ENCODE data around the gene DHRS3. TPM values are rescaled to one million over a fixed set of nuclear protein-coding genes. Genes with fewer than 3 reads are reported as not detected.

DHRS3 gene
- total and polyA plus RNA-seq, 8 donors = 47.7 to 98.6 (median 62.0) TPM

- DNase-seq = peak; percentile 73 to 87 (median 82)
- Histone ChIP-seq H3K27me3 (no peaks in the 10 kb centered on the region), H3K27ac (peak overlapping the region; percentile 93 to 98 (median 95)), H3K36me3 (peaks cover 0 to 4% (median 3%) of the 10 kb centered on the region in 3 donors), H3K9me3 (no peaks in the 10 kb centered on the region), H3K4me1 (peaks cover 7 to 21% (median 11%) of the 10 kb centered on the region in 3 donors), H3K4me3 (peak overlapping the region; percentile 79 to 92 (median 84))
- intact Hi-C loops (cut with DNase I) = loop anchor here in 1 of 3 donors (10.0 kb wide), 2 partner anchors 141 to 211 kb away; no protein-coding TSS in a partner anchor
- WGBS, 2 donors = 3 to 4% methylated on average over 17 of the region's 17 CpGs
- ATAC-seq = peak; percentile 37 to 51 (median 49)
- no peak for FAIRE-seq
- no peak for TF ChIP-seq CTCF (IDR thresholded peaks at IDR 0.05)
These were observed 1.9 kb downstream of the DHRS3 start for GRCh38 chr1:12615865-12616708.

GRCh38 chr1:12615159-12615864, 2.7 kb downstream of the DHRS3 start:
- peak in 1 of 6 donors; percentile 12 for DNase-seq
- no peak for TF ChIP-seq CTCF (IDR thresholded peaks at IDR 0.05)
- Histone ChIP-seq H3K27ac (peak overlapping the region; percentile 93 to 98 (median 95)), H3K36me3 (peaks cover 3 to 4% (median 4%) of the 10 kb centered on the region in 3 donors), H3K9me3 (no peaks in the 10 kb centered on the region), H3K4me1 (peaks cover 7 to 23% (median 8%) of the 10 kb centered on the region in 3 donors), H3K4me3 (peak overlapping the region; percentile 79 to 92 (median 84)), H3K27me3 (no peaks in the 10 kb centered on the region)
- FAIRE-seq = no peak
- WGBS, 2 donors = 5 to 7% methylated on average over 12 of the region's 12 CpGs
- ATAC-seq = no peak
- intact Hi-C loops (cut with DNase I) = loop anchor here in 1 of 3 donors (10.0 kb wide), 2 partner anchors 141 to 211 kb away; no protein-coding TSS in a partner anchor

DNA sequence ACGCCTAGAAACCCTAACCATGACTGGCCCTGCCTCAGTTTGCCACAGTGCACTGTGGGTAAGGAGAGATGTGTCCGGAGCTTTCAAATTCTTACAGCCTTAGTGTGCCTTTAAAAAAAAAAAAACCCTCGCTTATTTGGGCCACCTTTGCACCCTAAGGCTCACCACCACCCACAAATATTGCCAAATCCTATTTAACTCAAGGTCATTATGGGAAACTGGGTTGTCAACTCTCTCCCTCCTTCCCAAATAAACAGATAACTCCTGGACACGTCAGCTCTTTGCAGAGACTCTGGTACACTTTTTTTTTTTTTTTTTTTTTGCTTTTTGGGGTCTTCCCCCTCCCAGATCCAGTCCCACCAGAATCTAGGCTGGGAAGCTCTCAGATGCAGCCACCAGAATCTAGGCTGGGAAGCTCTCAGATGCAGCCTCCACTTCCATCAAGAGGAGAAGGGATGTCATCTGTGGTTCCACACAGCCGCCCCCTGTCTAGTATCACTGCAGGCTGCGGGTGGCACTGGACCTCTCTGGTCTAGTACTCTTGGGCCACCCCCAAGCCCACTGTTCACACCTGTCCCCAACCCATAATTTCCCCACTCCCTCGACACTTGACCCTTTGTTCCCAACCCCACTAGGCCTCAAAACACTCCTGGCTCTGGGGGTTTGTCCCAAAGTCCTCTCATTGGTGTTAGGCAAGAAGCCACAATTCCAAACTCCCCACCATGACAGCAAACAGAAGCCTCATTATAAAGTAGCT, 3.4 kb downstream of the DHRS3 start:
- H3K4me1 ChIP-seq = peaks cover 7 to 25% (median 9%) of the 10 kb centered on the region in 3 donors
- no peaks in the 10 kb centered on the region for H3K9me3 ChIP-seq
- H3K27ac ChIP-seq = peak overlapping the region; percentile 93 to 98 (median 95)
- H3K4me3 ChIP-seq = peak overlapping the region; percentile 79 to 92 (median 84)
- no peak for ATAC-seq
- FAIRE-seq = no peak
- DNase-seq = peak in 2 of 6 donors; percentile 33 to 39
- no peak for TF ChIP-seq CTCF (IDR thresholded peaks at IDR 0.05)
- intact Hi-C loops (cut with DNase I) = loop anchor here in 1 of 3 donors (10.0 kb wide), 2 partner anchors 140 to 210 kb away; no protein-coding TSS in a partner anchor
- no peaks in the 10 kb centered on the region for H3K27me3 ChIP-seq
- peaks cover 3 to 5% (median 4%) of the 10 kb centered on the region in 3 donors for H3K36me3 ChIP-seq
- WGBS, 2 donors = 27 to 29% methylated on average over 7 of the region's 7 CpGs

DNA sequence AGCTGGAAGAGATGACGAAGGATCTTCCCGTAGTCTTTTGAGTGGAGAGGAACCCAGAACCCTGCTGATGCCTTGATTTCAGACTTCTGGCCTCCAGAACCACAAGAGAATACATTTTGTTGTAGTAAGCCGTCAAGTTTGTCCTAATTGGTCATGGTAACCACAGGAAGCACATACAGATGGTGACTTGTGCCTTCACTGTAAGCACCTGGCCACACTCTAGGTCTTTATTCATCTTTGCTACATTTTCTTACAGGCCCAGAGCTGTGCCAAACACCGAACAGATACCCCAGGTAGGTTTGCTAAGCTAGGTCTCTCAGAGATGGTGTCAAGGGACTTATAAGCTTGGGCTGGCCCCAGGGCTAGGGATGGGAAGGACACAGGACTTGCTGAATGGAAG, 4.8 kb downstream of the DHRS3 start:
- TF ChIP-seq CTCF (IDR thresholded peaks at IDR 0.05) = no peak
- H3K27me3 ChIP-seq = no peaks in the 10 kb centered on the region
- ATAC-seq (no peak), DNase-seq (peak in 1 of 6 donors; percentile 18), FAIRE-seq (no peak)
- H3K36me3 ChIP-seq = peaks cover 3 to 5% (median 4%) of the 10 kb centered on the region in 3 donors
- 72% methylated on average over 4 of the region's 4 CpGs for WGBS, 2 donors
- no peaks in the 10 kb centered on the region for H3K9me3 ChIP-seq
- peaks cover 11 to 28% (median 18%) of the 10 kb centered on the region in 3 donors for H3K4me1 ChIP-seq
- H3K4me3 ChIP-seq = no peak overlapping the region
- H3K27ac ChIP-seq = peak overlapping the region in 2 of 4 donors; percentile 97 to 98
- intact Hi-C loops (cut with DNase I) = loop anchor here in 1 of 3 donors (10.0 kb wide), 2 partner anchors 138 to 208 kb away; no protein-coding TSS in a partner anchor
